ENCODE results near the gene DIAPH2. TPM values are rescaled to one million over a fixed set of nuclear protein-coding genes. Genes with fewer than 3 reads are reported as not detected.
A peak's percentile ranks its signal among the peaks of the same experiment; 100 is the strongest.

The DIAPH2 gene
- total and polyA plus RNA-seq, 2 experiments from 2014 or later = 16.2 to 56.6 TPM

DNA sequence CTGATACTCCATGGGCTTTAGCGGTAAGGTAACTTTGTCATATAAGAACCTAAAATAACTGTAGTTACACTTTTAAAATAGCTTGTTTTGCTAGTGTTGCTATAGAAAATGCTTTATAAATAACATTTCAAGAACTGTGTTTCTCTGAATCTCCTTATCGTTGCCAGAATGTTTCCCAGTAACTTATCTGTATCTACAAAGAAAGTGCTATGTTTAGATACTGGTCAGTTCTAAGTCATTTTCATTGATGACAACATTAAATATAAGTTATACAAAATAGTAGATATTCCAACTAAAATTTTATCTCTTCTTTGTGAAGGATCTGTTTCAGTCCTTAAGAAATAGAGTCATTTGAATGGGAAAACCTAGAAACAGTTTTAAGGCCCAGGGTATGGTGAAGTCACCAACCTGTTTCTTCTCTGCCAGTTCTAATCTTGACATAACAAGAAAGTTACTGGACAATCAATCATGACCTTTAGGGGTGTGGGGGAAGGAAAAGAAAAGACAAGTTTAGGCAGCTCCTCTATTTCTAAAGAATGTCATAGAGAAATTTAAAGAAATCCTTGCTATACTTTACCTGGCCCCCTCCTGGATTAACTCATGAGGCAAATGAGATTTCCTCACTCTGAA lies 625.0 kb downstream of the DIAPH2 start:
- DNase-seq (ENCODE audit: low spot score) = no peak
- peaks cover 41% of the 10 kb centered on the region for H3K79me2 ChIP-seq (replicated peaks; ENCODE audit: insufficient read depth)
- H3K27ac Mint-ChIP-seq = peak overlapping the region; percentile 97
- no peaks in the 10 kb centered on the region; the same call in 1 of the 2 replicates for H4K20me1 ChIP-seq (replicated peaks; ENCODE audit: insufficient read depth)
- H3F3A ChIP-seq (replicated peaks; ENCODE audit: low read depth) = no peaks in the 10 kb centered on the region
- no peaks in the 10 kb centered on the region for H3K27me3 ChIP-seq (ENCODE audit: insufficient read depth)
- H3K27me3 Mint-ChIP-seq (ENCODE audit: insufficient read depth, low read depth, poor library complexity) = peaks cover 2% of the 10 kb centered on the region
- no peak; the same call in 2 of the 3 replicates for ATAC-seq
- no peaks in the 10 kb centered on the region for H3K9me2 ChIP-seq (ENCODE audit: insufficient read depth)
- H3K36me3 Mint-ChIP-seq (ENCODE audit: low read depth) = peaks cover 15% of the 10 kb centered on the region; the same call in 2 of the 3 replicates
- TF ChIP-seq ZNF114 (CRISPR knock-in tag; IDR thresholded peaks at IDR 0.05) (no peak), EZH2 (IDR thresholded peaks at IDR 0.05; ENCODE audit: low read depth, unreplicated experiment) (no peak), ZNF331 (CRISPR knock-in tag; IDR thresholded peaks at IDR 0.05; ENCODE audit: low read depth) (no peak), EZH2phosphoT487 (IDR thresholded peaks at IDR 0.05; ENCODE audit: unreplicated experiment) (no peak), CREB1 (CRISPR knock-in tag; IDR thresholded peaks at IDR 0.05; ENCODE audit: low read depth) (no peak), CTCF (conservative IDR thresholded peaks at IDR 0.05; ENCODE audit: low read depth in 2 of 2) (no peak), STAT1 (IDR thresholded peaks at IDR 0.05; ENCODE audit: unreplicated experiment) (no peak), ETS1 (IDR thresholded peaks at IDR 0.05) (no peak), NANOG (IDR thresholded peaks at IDR 0.05; ENCODE audit: borderline replicate concordance) (no peak), JUNB (IDR thresholded peaks at IDR 0.05; ENCODE audit: unreplicated experiment) (no peak)
- TF ChIP-seq, protein P1, sequence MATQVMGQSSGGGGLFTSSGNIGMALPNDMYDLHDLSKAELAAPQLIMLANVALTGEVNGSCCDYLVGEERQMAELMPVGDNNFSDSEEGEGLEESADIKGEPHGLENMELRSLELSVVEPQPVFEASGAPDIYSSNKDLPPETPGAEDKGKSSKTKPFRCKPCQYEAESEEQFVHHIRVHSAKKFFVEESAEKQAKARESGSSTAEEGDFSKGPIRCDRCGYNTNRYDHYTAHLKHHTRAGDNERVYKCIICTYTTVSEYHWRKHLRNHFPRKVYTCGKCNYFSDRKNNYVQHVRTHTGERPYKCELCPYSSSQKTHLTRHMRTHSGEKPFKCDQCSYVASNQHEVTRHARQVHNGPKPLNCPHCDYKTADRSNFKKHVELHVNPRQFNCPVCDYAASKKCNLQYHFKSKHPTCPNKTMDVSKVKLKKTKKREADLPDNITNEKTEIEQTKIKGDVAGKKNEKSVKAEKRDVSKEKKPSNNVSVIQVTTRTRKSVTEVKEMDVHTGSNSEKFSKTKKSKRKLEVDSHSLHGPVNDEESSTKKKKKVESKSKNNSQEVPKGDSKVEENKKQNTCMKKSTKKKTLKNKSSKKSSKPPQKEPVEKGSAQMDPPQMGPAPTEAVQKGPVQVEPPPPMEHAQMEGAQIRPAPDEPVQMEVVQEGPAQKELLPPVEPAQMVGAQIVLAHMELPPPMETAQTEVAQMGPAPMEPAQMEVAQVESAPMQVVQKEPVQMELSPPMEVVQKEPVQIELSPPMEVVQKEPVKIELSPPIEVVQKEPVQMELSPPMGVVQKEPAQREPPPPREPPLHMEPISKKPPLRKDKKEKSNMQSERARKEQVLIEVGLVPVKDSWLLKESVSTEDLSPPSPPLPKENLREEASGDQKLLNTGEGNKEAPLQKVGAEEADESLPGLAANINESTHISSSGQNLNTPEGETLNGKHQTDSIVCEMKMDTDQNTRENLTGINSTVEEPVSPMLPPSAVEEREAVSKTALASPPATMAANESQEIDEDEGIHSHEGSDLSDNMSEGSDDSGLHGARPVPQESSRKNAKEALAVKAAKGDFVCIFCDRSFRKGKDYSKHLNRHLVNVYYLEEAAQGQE (IDR thresholded peaks at IDR 0.05; ENCODE audit: unreplicated experiment) = no peak
- no peak overlapping the region for H2AFZ ChIP-seq
- peaks cover 14% of the 10 kb centered on the region for H3K4me1 Mint-ChIP-seq
- H3K9me3 Mint-ChIP-seq = no peaks in the 10 kb centered on the region
- H3K4me2 ChIP-seq = peak overlapping the region; percentile 41
- H3K4me3 ChIP-seq = peak overlapping the region; percentile 86
- H3K27ac ChIP-seq (ENCODE audit: low read depth) = peak overlapping the region; percentile 94
- no peaks in the 10 kb centered on the region for H3K36me3 ChIP-seq (ENCODE audit: insufficient read depth)
- H3K4me3 Mint-ChIP-seq = no peak overlapping the region; the same call in 2 of the 3 replicates
- H3K4me1 ChIP-seq (ENCODE audit: insufficient read depth) = peaks cover 13% of the 10 kb centered on the region

All from GM23338 (cell line).